ENCODE data around the gene ATG101. TPM values are rescaled to one million over a fixed set of nuclear protein-coding genes. Genes with fewer than 3 reads are reported as not detected.
A peak's percentile ranks its signal among the peaks of the same experiment; 100 is the strongest.

Gene ATG101
- total RNA-seq (2014; rRNA removed; shearing (Covaris generic)): 78.6 and 115 TPM in 2 replicates

- Histone ChIP-seq H3K27me3 (replicated peaks) (no peaks in the 10 kb centered on the region), H3K27ac (peak within 1 kb of the TSS; percentile 99), H3K36me3 (peaks cover 34% of the 10 kb centered on the region), H3K9me3 (replicated peaks) (no peaks in the 10 kb centered on the region), H3K4me3 (peak within 1 kb of the TSS; percentile 92), H3K4me1 (replicated peaks) (peaks cover 31% of the 10 kb centered on the region)
- peak; percentile 93 to 98 for DNase-seq (ENCODE audit: low read depth in 1 of 2, low spot score in 2 of 2)
Observed at GRCh38 chr12:52069327-52070184, at the start of gene ATG101. TSS of gene ATG101 (plus strand) at chr12:52069978. CDS start at chr12:52073651, 3,673 bp downstream.

GRCh38 chr12:52020539-52021336 lies 49.0 kb upstream of the ATG101 start:
- DNase-seq (ENCODE audit: low read depth in 1 of 2, low spot score in 2 of 2): peak; percentile 40 to 66
- peaks cover 12% of the 10 kb centered on the region for H3K4me1 ChIP-seq (replicated peaks)
- no peak overlapping the region for H3K27ac ChIP-seq
- no peak overlapping the region for H3K4me3 ChIP-seq
- no peaks in the 10 kb centered on the region for H3K36me3 ChIP-seq
- no peaks in the 10 kb centered on the region for H3K9me3 ChIP-seq (replicated peaks)
- H3K27me3 ChIP-seq (replicated peaks): 0 out of 2 replicates have a peak, but pooled peaks cover 3% of the 10 kb centered on the region

GRCh38 chr12:52022841-52023181 lies 47.0 kb upstream of the ATG101 start:
- no peak for DNase-seq (ENCODE audit: low read depth in 1 of 2, low spot score in 2 of 2)
- Histone ChIP-seq H3K4me1 (replicated peaks) (peaks cover 18% of the 10 kb centered on the region), H3K27ac (no peak overlapping the region), H3K4me3 (no peak overlapping the region), H3K9me3 (replicated peaks) (no peaks in the 10 kb centered on the region), H3K36me3 (no peaks in the 10 kb centered on the region), H3K27me3 (replicated peaks) (0 out of 2 replicates have a peak, but pooled peaks cover 3% of the 10 kb centered on the region)

GRCh38 chr12:52023182-52023975 lies 46.4 kb upstream of the ATG101 start:
- no peak overlapping the region for H3K27ac ChIP-seq
- DNase-seq (ENCODE audit: low read depth in 1 of 2, low spot score in 2 of 2): peak; percentile 60 to 87
- 0 out of 2 replicates have a peak, but pooled peaks cover 3% of the 10 kb centered on the region for H3K27me3 ChIP-seq (replicated peaks)
- H3K4me1 ChIP-seq (replicated peaks): peaks cover 18% of the 10 kb centered on the region
- peak overlapping the region; percentile 36 for H3K4me3 ChIP-seq
- H3K36me3 ChIP-seq: no peaks in the 10 kb centered on the region
- H3K9me3 ChIP-seq (replicated peaks): no peaks in the 10 kb centered on the region

- no peak overlapping the region for H3K27ac ChIP-seq
- H3K27me3 ChIP-seq (replicated peaks): 0 out of 2 replicates have a peak, but pooled peaks cover 3% of the 10 kb centered on the region
- peak overlapping the region; percentile 36 for H3K4me3 ChIP-seq
- H3K36me3 ChIP-seq: no peaks in the 10 kb centered on the region
- DNase-seq (ENCODE audit: low read depth in 1 of 2, low spot score in 2 of 2): no peak
- H3K9me3 ChIP-seq (replicated peaks): no peaks in the 10 kb centered on the region
- H3K4me1 ChIP-seq (replicated peaks): peaks cover 18% of the 10 kb centered on the region
Observed at GRCh38 chr12:52023976-52024688, 45.6 kb upstream of the ATG101 start.

- H3K27me3 ChIP-seq (replicated peaks): 0 out of 2 replicates have a peak, but pooled peaks cover 3% of the 10 kb centered on the region
- H3K27ac ChIP-seq: no peak overlapping the region
- H3K36me3 ChIP-seq: no peaks in the 10 kb centered on the region
- no peak for DNase-seq (ENCODE audit: low read depth in 1 of 2, low spot score in 2 of 2)
- no peak overlapping the region for H3K4me3 ChIP-seq
- H3K9me3 ChIP-seq (replicated peaks): no peaks in the 10 kb centered on the region
- H3K4me1 ChIP-seq (replicated peaks): peaks cover 18% of the 10 kb centered on the region
Observed at GRCh38 chr12:52024845-52025230, 44.9 kb upstream of the ATG101 start.

- Histone ChIP-seq H3K27me3 (replicated peaks) (0 out of 2 replicates have a peak, but pooled peaks cover 3% of the 10 kb centered on the region), H3K27ac (no peak overlapping the region), H3K9me3 (replicated peaks) (no peaks in the 10 kb centered on the region), H3K4me1 (replicated peaks) (peaks cover 18% of the 10 kb centered on the region), H3K36me3 (no peaks in the 10 kb centered on the region), H3K4me3 (no peak overlapping the region)
- no peak for DNase-seq (ENCODE audit: low read depth in 1 of 2, low spot score in 2 of 2)
Observed at GRCh38 chr12:52026263-52026662, 43.5 kb upstream of the ATG101 start.

- no peaks in the 10 kb centered on the region for H3K9me3 ChIP-seq (replicated peaks)
- peaks cover 20% of the 10 kb centered on the region for H3K4me1 ChIP-seq (replicated peaks)
- 0 out of 2 replicates have a peak, but pooled peaks cover 3% of the 10 kb centered on the region for H3K27me3 ChIP-seq (replicated peaks)
- no peak overlapping the region for H3K27ac ChIP-seq
- no peaks in the 10 kb centered on the region for H3K36me3 ChIP-seq
- H3K4me3 ChIP-seq: no peak overlapping the region
- no peak for DNase-seq (ENCODE audit: low read depth in 1 of 2, low spot score in 2 of 2)
Observed at GRCh38 chr12:52027085-52027843, 42.5 kb upstream of the ATG101 start.

- Histone ChIP-seq H3K27ac (no peak overlapping the region), H3K4me1 (replicated peaks) (peaks cover 19% of the 10 kb centered on the region), H3K36me3 (no peaks in the 10 kb centered on the region), H3K4me3 (no peak overlapping the region), H3K9me3 (replicated peaks) (no peaks in the 10 kb centered on the region), H3K27me3 (replicated peaks) (no peaks in the 10 kb centered on the region)
- DNase-seq (ENCODE audit: low read depth in 1 of 2, low spot score in 2 of 2): no peak
Observed at GRCh38 chr12:52029685-52030084, 40.1 kb upstream of the ATG101 start.

- Histone ChIP-seq H3K27ac (no peak overlapping the region), H3K4me3 (peak overlapping the region; percentile 28), H3K4me1 (replicated peaks) (peaks cover 20% of the 10 kb centered on the region), H3K9me3 (replicated peaks) (0 out of 2 replicates have a peak, but pooled peaks cover 2% of the 10 kb centered on the region), H3K36me3 (peaks cover 3% of the 10 kb centered on the region; the same call in 1 of the 2 replicates), H3K27me3 (replicated peaks) (no peaks in the 10 kb centered on the region)
- no peak for DNase-seq (ENCODE audit: low read depth in 1 of 2, low spot score in 2 of 2)
Observed at GRCh38 chr12:52032446-52032803, 37.4 kb upstream of the ATG101 start.

- H3K9me3 ChIP-seq (replicated peaks): 0 out of 2 replicates have a peak, but pooled peaks cover 4% of the 10 kb centered on the region
- H3K27ac ChIP-seq: peak overlapping the region; percentile 83
- peak overlapping the region; percentile 28 for H3K4me3 ChIP-seq
- H3K36me3 ChIP-seq: peaks cover 4% of the 10 kb centered on the region; the same call in 1 of the 2 replicates
- H3K27me3 ChIP-seq (replicated peaks): no peaks in the 10 kb centered on the region
- peak; percentile 82 to 97 for DNase-seq (ENCODE audit: low read depth in 1 of 2, low spot score in 2 of 2)
- peaks cover 20% of the 10 kb centered on the region for H3K4me1 ChIP-seq (replicated peaks)
Observed at GRCh38 chr12:52032804-52033445, 36.9 kb upstream of the ATG101 start.

All from SJSA1 (cell line).